ENCODE results near the gene ELFN2. TPM values are rescaled to one million over a fixed set of nuclear protein-coding genes. Genes with fewer than 3 reads are reported as not detected.

Gene ELFN2
- polyA plus RNA-seq, 2 of the 4 experiments (the other 2 are of a cell fraction) = 0.94 to 8.1 TPM

DNA sequence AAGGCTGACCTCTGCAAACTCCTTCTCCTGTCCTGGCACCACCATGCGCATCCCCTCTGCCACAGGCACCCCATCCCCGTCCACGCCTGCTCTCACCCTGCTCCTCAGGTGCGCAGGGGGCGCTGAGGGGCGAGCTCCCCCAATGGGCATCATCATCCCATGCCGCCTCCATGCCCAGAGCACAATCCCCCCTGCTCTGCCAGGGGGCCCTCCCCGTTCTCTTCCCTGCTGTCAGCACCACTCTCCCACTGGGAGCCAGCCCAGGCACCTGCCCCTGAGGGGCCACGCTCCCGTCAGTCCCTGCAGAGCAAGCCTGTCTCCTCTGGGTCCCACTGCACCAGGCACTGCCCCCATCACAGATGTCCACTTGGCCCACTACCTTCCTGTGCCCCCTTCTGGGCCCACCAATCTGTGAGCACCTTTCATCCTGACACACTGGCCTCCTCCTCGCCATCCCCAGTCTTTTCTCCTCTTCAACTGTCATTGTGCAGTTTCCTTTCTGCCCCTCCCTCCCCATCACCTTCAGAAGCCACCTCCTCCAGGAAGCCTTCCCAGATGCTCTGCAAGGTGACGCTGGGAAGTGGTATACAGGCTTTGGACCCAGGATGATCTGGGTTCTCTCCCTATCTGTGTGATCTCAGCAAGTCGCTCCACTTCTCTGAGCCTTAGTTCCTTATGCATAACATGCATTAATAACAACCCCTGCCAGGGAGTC, 82.4 kb downstream of the ELFN2 start:
- no peak overlapping the region for H3K4me2 ChIP-seq
- no peak for FAIRE-seq

DNA sequence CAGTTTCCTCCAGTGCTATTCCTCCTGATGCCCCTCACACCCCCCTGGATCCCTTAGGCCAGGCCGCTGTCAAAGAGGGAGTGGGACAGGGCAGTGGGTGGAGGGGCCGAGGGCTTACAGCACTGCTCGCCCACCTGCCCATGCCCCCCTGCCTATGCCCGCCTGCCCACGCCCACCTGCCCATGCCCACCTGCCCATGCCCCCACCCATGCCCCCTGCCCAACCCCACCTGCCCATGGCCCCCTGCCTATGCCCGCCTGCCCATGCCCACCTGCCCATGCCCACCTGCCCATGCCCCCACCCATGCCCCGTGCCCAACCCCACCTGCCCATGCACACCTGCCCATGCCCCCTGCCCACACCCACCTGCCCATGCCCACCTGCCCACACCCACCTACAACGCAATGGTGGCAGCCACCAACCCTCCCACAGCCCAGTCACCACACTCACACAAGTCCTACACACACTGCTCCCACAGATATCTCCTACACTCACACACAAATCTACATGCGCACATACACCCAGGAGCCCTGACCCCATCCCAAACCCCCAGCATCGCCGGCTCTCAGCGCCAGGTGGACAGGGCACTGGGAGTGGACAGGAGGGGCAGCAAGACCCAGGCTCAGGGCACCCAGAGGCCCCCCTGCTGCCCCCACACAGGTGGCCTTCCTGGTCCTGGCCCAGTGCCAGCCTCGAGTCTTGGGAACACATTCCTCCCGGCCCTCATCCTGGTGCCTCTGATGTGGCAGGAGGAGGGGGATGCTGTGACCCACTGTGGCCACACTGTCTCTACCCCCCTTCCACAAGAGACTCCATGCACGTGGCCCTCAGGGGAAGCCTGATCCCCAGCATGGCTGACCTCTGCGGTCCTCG, 83.2 kb downstream of the ELFN2 start:
- ATAC-seq (no peak), FAIRE-seq (no peak), DNase-seq (ENCODE audit: low read depth in 1 of 2, low spot score in 1 of 2) (no peak)
- ChIA-PET CTCF (no interaction called here), POLR2A (no interaction called here)
- Histone ChIP-seq H3K4me1 (0 out of 3 replicates have a peak, but pooled peaks cover 3% of the 10 kb centered on the region), H3K4me3 (no peak overlapping the region), H3K27ac (no peak overlapping the region), H3K4me2 (no peak overlapping the region), H3K9me3 (no peaks in the 10 kb centered on the region)
- 83% methylated on average over 6 of the region's 17 CpGs for WGBS (ENCODE audit: missing lambda C conversion rate)
- TF ChIP-seq EP300 (IDR thresholded peaks at IDR 0.05) (no peak), RCOR1 (IDR thresholded peaks at IDR 0.05; ENCODE audit: low read depth, low read length) (no peak), PHF8 (IDR thresholded peaks at IDR 0.05; ENCODE audit: borderline replicate concordance, low read depth) (no peak), RAD21 (conservative IDR thresholded peaks at IDR 0.05 in 1 of 2, IDR thresholded peaks at IDR 0.05 in 1 of 2) (no peak), RFX5 (IDR thresholded peaks at IDR 0.05) (no peak), MAZ (IDR thresholded peaks at IDR 0.05; ENCODE audit: borderline replicate concordance, low read depth, low read length) (no peak), ZNF302 (CRISPR knock-in tag; IDR thresholded peaks at IDR 0.05) (no peak), CEBPB (IDR thresholded peaks at IDR 0.05) (no peak), ZFP36 (IDR thresholded peaks at IDR 0.05; ENCODE audit: borderline replicate concordance, partially characterized antibody) (no peak), BHLHE40 (IDR thresholded peaks at IDR 0.05; ENCODE audit: low read depth, low read length) (no peak), RARB (CRISPR knock-in tag; IDR thresholded peaks at IDR 0.05) (no peak), NPAS2 (CRISPR knock-in tag; IDR thresholded peaks at IDR 0.05; ENCODE audit: borderline replicate concordance) (no peak), KDM1A (IDR thresholded peaks at IDR 0.05; ENCODE audit: low read depth) (no peak), TFCP2L1 (CRISPR knock-in tag; IDR thresholded peaks at IDR 0.05) (no peak), JUN (IDR thresholded peaks at IDR 0.05) (no peak), CBX2 (IDR thresholded peaks at IDR 0.05; ENCODE audit: borderline replicate concordance, low read depth) (no peak), NR3C1 (IDR thresholded peaks at IDR 0.05) (no peak)
- TF ChIP-seq, protein P1, sequence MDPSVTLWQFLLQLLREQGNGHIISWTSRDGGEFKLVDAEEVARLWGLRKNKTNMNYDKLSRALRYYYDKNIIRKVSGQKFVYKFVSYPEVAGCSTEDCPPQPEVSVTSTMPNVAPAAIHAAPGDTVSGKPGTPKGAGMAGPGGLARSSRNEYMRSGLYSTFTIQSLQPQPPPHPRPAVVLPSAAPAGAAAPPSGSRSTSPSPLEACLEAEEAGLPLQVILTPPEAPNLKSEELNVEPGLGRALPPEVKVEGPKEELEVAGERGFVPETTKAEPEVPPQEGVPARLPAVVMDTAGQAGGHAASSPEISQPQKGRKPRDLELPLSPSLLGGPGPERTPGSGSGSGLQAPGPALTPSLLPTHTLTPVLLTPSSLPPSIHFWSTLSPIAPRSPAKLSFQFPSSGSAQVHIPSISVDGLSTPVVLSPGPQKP (IDR thresholded peaks at IDR 0.05; ENCODE audit: low read depth, low read length) = no peak
- TF ChIP-seq, protein P2, sequence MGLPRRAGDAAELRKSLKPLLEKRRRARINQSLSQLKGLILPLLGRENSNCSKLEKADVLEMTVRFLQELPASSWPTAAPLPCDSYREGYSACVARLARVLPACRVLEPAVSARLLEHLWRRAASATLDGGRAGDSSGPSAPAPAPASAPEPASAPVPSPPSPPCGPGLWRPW (IDR thresholded peaks at IDR 0.05) = no peak
- TF ChIP-seq, protein P3, sequence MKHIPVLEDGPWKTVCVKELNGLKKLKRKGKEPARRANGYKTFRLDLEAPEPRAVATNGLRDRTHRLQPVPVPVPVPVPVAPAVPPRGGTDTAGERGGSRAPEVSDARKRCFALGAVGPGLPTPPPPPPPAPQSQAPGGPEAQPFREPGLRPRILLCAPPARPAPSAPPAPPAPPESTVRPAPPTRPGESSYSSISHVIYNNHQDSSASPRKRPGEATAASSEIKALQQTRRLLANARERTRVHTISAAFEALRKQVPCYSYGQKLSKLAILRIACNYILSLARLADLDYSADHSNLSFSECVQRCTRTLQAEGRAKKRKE (CRISPR knock-in tag; IDR thresholded peaks at IDR 0.05; ENCODE audit: low read depth) = no peak

More for the DNA sequence above, 82.4 kb downstream of the ELFN2 start:
- no peak for TF ChIP-seq KDM5A (IDR thresholded peaks at IDR 0.05)
- TF ChIP-seq HEYL (CRISPR knock-in tag; IDR thresholded peaks at IDR 0.05) = no peak
- TF ChIP-seq ZFP36 (IDR thresholded peaks at IDR 0.05; ENCODE audit: borderline replicate concordance, partially characterized antibody) = peak; percentile 88
- no peak for TF ChIP-seq PHF8 (IDR thresholded peaks at IDR 0.05; ENCODE audit: borderline replicate concordance, low read depth)
- no peak for TF ChIP-seq POLR2A (IDR thresholded peaks at IDR 0.05; ENCODE audit: low read length)
- TF ChIP-seq TFCP2L1 (CRISPR knock-in tag; IDR thresholded peaks at IDR 0.05) = no peak
- TF ChIP-seq EHF (CRISPR knock-in tag; IDR thresholded peaks at IDR 0.05) = no peak
- ChIA-PET CTCF (interaction anchor here (1.1 kb wide), 1 partner anchor 28 kb away, joined by 3 read pairs; no protein-coding TSS in a partner anchor), POLR2A (no interaction called here)
- WGBS (ENCODE audit: missing lambda C conversion rate) = 90% methylated on average over 12 of the region's 13 CpGs
- Histone ChIP-seq H3K4me1 (0 out of 3 replicates have a peak, but pooled peaks cover 3% of the 10 kb centered on the region), H3K9me3 (no peaks in the 10 kb centered on the region), H3K27ac (no peak overlapping the region), H3K4me3 (no peak overlapping the region)
- ATAC-seq (no peak), DNase-seq (ENCODE audit: low read depth in 1 of 2, low spot score in 1 of 2) (no peak)

Data from A549 (cell line).